ENCODE data around the gene DISP2. TPM values are rescaled to one million over a fixed set of nuclear protein-coding genes. Genes with fewer than 3 reads are reported as not detected.

Gene DISP2
- total and polyA plus RNA-seq, 9 of the 15 experiments (the other 6 are each of a cell fraction or from before 2014, with no cell fraction given), result 0.06 to 0.89 (median 0.15) TPM; not detected in 1

- TF ChIP-seq TOE1 (IDR thresholded peaks at IDR 0.05; ENCODE audit: borderline replicate concordance), result no peak
- no peak for TF ChIP-seq TOE1 (CRISPR knock-in tag; IDR thresholded peaks at IDR 0.05; ENCODE audit: borderline replicate concordance, low read depth)
- TF ChIP-seq ZNF184 (CRISPR knock-in tag; IDR thresholded peaks at IDR 0.05), result no peak
- no peak for TF ChIP-seq PTBP1 (IDR thresholded peaks at IDR 0.05; ENCODE audit: low read depth, low read length)
- TF ChIP-seq STAT5B (CRISPR knock-in tag; IDR thresholded peaks at IDR 0.05), result no peak
- TF ChIP-seq, protein P1, sequence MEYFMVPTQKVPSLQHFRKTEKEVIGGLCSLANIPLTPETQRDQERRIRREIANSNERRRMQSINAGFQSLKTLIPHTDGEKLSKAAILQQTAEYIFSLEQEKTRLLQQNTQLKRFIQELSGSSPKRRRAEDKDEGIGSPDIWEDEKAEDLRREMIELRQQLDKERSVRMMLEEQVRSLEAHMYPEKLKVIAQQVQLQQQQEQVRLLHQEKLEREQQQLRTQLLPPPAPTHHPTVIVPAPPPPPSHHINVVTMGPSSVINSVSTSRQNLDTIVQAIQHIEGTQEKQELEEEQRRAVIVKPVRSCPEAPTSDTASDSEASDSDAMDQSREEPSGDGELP (CRISPR knock-in tag; IDR thresholded peaks at IDR 0.05; ENCODE audit: borderline replicate concordance), result peak; percentile 89
- TF ChIP-seq MTA3 (IDR thresholded peaks at IDR 0.05; ENCODE audit: borderline replicate concordance), result 0 out of 2 replicates have a peak, but pooled peaks have one; percentile 29
- no peak for TF ChIP-seq LARP7 (IDR thresholded peaks at IDR 0.05)
- peak; percentile 80; the same call in 1 of the 2 replicates for TF ChIP-seq CBFB (CRISPR knock-in tag; IDR thresholded peaks at IDR 0.05)
- TF ChIP-seq, protein P2, sequence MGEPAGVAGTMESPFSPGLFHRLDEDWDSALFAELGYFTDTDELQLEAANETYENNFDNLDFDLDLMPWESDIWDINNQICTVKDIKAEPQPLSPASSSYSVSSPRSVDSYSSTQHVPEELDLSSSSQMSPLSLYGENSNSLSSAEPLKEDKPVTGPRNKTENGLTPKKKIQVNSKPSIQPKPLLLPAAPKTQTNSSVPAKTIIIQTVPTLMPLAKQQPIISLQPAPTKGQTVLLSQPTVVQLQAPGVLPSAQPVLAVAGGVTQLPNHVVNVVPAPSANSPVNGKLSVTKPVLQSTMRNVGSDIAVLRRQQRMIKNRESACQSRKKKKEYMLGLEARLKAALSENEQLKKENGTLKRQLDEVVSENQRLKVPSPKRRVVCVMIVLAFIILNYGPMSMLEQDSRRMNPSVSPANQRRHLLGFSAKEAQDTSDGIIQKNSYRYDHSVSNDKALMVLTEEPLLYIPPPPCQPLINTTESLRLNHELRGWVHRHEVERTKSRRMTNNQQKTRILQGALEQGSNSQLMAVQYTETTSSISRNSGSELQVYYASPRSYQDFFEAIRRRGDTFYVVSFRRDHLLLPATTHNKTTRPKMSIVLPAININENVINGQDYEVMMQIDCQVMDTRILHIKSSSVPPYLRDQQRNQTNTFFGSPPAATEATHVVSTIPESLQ (CRISPR knock-in tag; IDR thresholded peaks at IDR 0.05), result peak; percentile 74; the same call in 1 of the 2 replicates
- no peak for TF ChIP-seq DDX20 (tag; IDR thresholded peaks at IDR 0.05; ENCODE audit: low read depth)
- no peak for TF ChIP-seq SMAD1 (IDR thresholded peaks at IDR 0.05; ENCODE audit: low read depth, low read length, partially characterized antibody)
- no peak for TF ChIP-seq ZNF589 (CRISPR knock-in tag; IDR thresholded peaks at IDR 0.05; ENCODE audit: low read depth)
- TF ChIP-seq, protein P3, sequence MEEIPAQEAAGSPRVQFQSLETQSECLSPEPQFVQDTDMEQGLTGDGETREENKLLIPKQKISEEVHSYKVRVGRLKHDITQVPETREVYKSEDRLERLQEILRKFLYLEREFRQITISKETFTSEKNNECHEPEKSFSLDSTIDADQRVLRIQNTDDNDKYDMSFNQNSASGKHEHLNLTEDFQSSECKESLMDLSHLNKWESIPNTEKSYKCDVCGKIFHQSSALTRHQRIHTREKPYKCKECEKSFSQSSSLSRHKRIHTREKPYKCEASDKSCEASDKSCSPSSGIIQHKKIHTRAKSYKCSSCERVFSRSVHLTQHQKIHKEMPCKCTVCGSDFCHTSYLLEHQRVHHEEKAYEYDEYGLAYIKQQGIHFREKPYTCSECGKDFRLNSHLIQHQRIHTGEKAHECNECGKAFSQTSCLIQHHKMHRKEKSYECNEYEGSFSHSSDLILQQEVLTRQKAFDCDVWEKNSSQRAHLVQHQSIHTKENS (CRISPR knock-in tag; IDR thresholded peaks at IDR 0.05), result no peak
- no peak for TF ChIP-seq ZNF347 (CRISPR knock-in tag; IDR thresholded peaks at IDR 0.05; ENCODE audit: low read depth)
- no peak for TF ChIP-seq CBX8 (IDR thresholded peaks at IDR 0.05; ENCODE audit: borderline replicate concordance, extremely low read depth, low read depth, low read length, poor library complexity, severe bottlenecking)
- TF ChIP-seq NR3C1 (CRISPR knock-in tag; IDR thresholded peaks at IDR 0.05), result no peak
- TF ChIP-seq CHD2 (IDR thresholded peaks at IDR 0.05; ENCODE audit: low read depth, low read length), result no peak
- no peak for TF ChIP-seq OTX1 (CRISPR knock-in tag; IDR thresholded peaks at IDR 0.05)
- no peak for TF ChIP-seq C11orf30 (IDR thresholded peaks at IDR 0.05; ENCODE audit: low read depth)
- TF ChIP-seq, protein P4, sequence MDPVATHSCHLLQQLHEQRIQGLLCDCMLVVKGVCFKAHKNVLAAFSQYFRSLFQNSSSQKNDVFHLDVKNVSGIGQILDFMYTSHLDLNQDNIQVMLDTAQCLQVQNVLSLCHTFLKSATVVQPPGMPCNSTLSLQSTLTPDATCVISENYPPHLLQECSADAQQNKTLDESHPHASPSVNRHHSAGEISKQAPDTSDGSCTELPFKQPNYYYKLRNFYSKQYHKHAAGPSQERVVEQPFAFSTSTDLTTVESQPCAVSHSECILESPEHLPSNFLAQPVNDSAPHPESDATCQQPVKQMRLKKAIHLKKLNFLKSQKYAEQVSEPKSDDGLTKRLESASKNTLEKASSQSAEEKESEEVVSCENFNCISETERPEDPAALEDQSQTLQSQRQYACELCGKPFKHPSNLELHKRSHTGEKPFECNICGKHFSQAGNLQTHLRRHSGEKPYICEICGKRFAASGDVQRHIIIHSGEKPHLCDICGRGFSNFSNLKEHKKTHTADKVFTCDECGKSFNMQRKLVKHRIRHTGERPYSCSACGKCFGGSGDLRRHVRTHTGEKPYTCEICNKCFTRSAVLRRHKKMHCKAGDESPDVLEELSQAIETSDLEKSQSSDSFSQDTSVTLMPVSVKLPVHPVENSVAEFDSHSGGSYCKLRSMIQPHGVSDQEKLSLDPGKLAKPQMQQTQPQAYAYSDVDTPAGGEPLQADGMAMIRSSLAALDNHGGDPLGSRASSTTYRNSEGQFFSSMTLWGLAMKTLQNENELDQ (CRISPR knock-in tag; IDR thresholded peaks at IDR 0.05; ENCODE audit: borderline replicate concordance), result no peak
Measured at GRCh38 chr15:40330368-40330836, 27.6 kb upstream of the DISP2 start (continued).

Data from K562 (cell line).